BJ (cell line): Measurements from ENCODE around the gene TRPM3. TPM values are rescaled to one million over a fixed set of nuclear protein-coding genes. Genes with fewer than 3 reads are reported as not detected.

Experiments used
- CTCF ChIA-PET: fragments of 350-600 bp; formaldehyde crosslinking; extraction: SDS; loops from one replicate; lab custom pipeline; 2021; ENCODE audit warnings: antibody characterized with exemption, inconsistent platforms; lab: Yijun Ruan, JAX
- POLR2A ChIA-PET: fragments of 300-600 bp; sonication (Branson Sonifier 250); formaldehyde crosslinking; extraction: SDS; loops from one replicate; lab custom pipeline; 2021; ENCODE audit warnings: antibody characterized with exemption; lab: Charles Lee
- DNase-seq: peaks from one replicate; pipeline ENCODE4 v3.0.0-alpha.2; 2011; ENCODE audit warnings: low read depth
- H3K27me3 ChIP-seq: 2 replicates; pipeline ENCODE4 v1.6.0; 2011; ENCODE audit warnings: low read length; ENCODE audit not compliant: control insufficient read depth, insufficient read depth
- H3K36me3 ChIP-seq: 2 replicates; pipeline ENCODE4 v1.5.1; 2011; ENCODE audit warnings: low read length; ENCODE audit not compliant: control insufficient read depth, insufficient read depth
- H3K4me3 ChIP-seq: 2 replicates; pipeline ENCODE4 v1.5.1; 2011; ENCODE audit warnings: low read depth, mild to moderate bottlenecking, control low read depth, low read length
- CTCF ChIP-seq: IDR thresholded peaks from 2 replicates; pipeline ENCODE4 v1.5.1; 2011; ENCODE audit warnings: low read depth, mild to moderate bottlenecking, control low read depth, inconsistent platforms, low read length, moderate library complexity; ENCODE audit not compliant: insufficient read depth
- polyA plus RNA-seq: library from polyadenylated mRNA; depleted of rRNA; stranded (reverse); fragments of >200 nt; gene quantifications from 2 replicates; pipeline ENCODE4 v1.2.3, GENCODE V29; 2011

TRPM3 gene
- polyA plus RNA-seq, 1 experiment: 0.07 TPM

GRCh38 chr9:71048280-71048679 lies 73.1 kb downstream of the TRPM3 start:
- no peak for TF ChIP-seq CTCF
- H3K36me3 ChIP-seq: no peaks in the 10 kb centered on the region
- H3K4me3 ChIP-seq: no peak overlapping the region
- peaks cover 2% of the 10 kb centered on the region; the same call in 1 of the 2 replicates for H3K27me3 ChIP-seq
- ChIA-PET CTCF (interaction anchor here (0.6 kb wide), 1 partner anchor 236 kb away, joined by 3 read pairs; no protein-coding TSS in a partner anchor), POLR2A (no interaction called here)
- no peak for DNase-seq

GRCh38 chr9:71042448-71042990 lies 78.9 kb downstream of the TRPM3 start:
- H3K27me3 ChIP-seq: no peaks in the 10 kb centered on the region
- no peak for TF ChIP-seq CTCF
- DNase-seq: no peak
- no peaks in the 10 kb centered on the region for H3K36me3 ChIP-seq
- ChIA-PET CTCF (no interaction called here), POLR2A (no interaction called here)
- no peak overlapping the region for H3K4me3 ChIP-seq

GRCh38 chr9:71037521-71037920 lies 83.9 kb downstream of the TRPM3 start:
- POLR2A ChIA-PET: no interaction called here
- no peak for DNase-seq
- no peaks in the 10 kb centered on the region for H3K27me3 ChIP-seq
- no peak overlapping the region for H3K4me3 ChIP-seq
- TF ChIP-seq CTCF: no peak
- no peaks in the 10 kb centered on the region for H3K36me3 ChIP-seq
- CTCF ChIA-PET: no interaction called here

- no peaks in the 10 kb centered on the region for H3K27me3 ChIP-seq
- no peak for DNase-seq
- ChIA-PET CTCF (interaction anchor here (0.7 kb wide), 1 partner anchor 52 kb away, joined by 3 read pairs; no protein-coding TSS in a partner anchor), POLR2A (no interaction called here)
- TF ChIP-seq CTCF: no peak
- no peaks in the 10 kb centered on the region for H3K36me3 ChIP-seq
- H3K4me3 ChIP-seq: no peak overlapping the region
These were observed 84.9 kb downstream of the TRPM3 start for GRCh38 chr9:71036501-71036900.

- Histone ChIP-seq H3K4me3 (no peak overlapping the region), H3K36me3 (no peaks in the 10 kb centered on the region), H3K27me3 (no peaks in the 10 kb centered on the region)
- TF ChIP-seq CTCF: no peak
- POLR2A ChIA-PET: no interaction called here
- CTCF ChIA-PET: no interaction called here
- no peak for DNase-seq
These were observed 88.6 kb downstream of the TRPM3 start for GRCh38 chr9:71032779-71033178.
